Measurements from ENCODE around the gene ASAP3.

Gene ASAP3

DNA sequence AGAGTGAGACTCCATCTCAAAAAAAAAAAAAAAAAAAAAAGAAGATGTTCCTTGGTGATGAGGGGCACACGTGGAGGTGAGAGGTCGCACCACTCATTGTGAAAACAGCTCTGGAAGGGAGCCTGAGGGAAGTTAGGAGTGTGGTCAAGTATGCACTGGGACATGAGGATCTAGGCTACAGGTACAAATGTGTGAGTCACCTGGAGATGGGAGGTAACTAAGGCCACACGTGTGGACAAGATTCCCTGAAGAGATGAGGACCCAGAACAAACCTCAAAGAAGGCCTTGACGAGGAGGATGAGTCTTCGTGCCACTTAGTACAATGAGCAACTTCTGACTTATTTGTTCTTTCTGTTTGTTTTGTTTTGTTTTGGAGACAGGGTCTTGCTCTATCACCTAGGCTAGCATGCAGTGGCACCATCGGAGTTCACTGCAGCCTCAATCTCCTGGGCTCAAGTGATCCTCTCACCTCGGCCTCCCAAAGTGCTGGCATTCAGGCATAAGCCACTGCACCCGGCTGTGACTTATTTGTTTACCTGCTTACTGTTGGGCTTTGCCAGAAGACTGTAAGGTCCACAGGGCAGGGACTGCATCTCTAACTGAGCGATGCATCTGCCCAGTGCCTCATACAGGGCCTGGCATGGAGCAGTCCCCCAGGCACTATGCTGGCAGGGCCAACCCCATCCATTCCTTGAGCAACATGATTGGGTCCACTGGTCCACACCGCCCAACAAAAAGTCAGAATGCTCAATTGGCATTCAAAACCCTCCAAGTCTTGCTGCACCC, 6.4 kb downstream of the ASAP3 start:
- DNase-seq (ENCODE audit: low read depth in 2 of 2): no peak

DNA sequence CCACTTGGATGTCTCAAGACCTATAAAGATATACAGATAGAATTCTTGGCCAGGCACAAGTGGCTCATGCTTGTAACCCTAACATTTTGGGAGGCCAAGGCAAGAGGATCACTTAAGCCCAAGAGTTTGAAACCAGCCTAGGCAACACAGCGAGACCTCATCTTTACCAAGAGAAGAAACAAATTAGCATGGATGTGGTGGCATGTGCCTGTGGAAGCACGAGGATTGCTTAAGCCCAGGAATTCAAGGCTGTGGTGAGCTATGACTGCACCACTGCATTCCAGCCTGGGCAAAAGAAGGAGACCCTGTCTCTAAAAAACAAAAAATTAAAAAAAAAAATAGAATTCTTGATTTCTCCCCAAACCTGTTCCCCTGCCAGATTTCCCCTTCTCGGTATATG, 8.3 kb downstream of the ASAP3 start:
- DNase-seq (ENCODE audit: low read depth in 2 of 2): no peak

DNA sequence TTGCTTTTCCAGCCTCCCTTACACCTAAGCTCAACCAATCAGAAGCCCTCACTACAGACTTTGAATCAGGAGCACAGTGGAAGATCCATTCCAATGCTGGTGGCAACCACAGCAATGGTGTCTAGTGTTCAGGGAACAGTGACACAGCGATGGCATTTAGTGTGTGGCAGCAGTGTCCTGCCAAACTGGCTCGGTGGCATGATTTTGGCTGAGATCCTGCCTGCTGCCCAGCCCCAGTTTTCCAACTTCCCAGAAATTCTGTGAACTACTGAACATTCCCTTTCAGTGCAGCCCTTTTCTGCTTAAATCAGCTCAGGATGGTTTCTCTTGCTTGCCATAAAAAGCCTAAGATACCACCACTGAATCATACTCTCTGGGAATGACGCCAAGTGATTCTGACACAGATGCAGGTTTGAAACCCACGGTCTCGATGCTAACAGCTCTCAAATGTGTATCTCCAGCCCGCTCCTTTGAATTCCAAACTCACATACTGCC, 8.8 kb downstream of the ASAP3 start:
- no peak for DNase-seq (ENCODE audit: low read depth in 2 of 2)

DNA sequence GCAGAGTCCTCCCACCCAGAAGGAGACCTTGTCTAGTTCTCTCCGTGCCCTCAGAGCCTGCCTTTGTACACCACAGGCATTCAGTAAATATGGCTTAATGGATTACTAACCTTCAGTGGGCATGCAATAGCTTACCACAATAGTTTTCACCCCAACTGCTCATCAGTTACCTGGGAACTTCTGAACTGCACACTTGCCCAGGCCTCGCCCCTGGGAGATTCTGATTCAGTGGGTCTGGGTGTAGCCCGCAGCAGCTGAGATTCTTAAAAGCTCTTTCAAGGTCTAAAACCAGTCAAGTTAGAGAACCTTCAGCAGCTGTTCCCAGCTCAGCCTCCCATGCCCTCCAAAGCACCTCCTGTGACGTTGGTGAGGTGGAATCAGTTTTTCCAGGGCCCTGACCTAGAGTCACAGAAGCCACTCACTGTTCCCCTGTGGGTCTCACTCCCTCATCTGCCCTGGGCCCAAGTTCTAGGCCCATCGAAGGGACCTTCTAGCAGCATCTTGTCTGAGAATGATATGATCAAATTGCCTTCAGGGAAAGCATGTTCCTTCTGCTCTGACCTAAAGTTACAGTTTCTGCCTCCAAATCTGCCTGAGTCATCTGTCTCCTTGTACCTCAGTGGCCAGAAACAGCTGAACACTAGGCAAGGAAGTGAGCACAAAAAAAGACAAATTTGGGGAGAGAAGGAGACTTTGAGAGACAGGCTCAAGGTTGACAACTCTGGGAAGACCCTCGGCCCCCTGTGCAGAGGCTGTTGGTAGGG, 10.8 kb downstream of the ASAP3 start:
- DNase-seq (ENCODE audit: low read depth in 2 of 2): no peak

DNA sequence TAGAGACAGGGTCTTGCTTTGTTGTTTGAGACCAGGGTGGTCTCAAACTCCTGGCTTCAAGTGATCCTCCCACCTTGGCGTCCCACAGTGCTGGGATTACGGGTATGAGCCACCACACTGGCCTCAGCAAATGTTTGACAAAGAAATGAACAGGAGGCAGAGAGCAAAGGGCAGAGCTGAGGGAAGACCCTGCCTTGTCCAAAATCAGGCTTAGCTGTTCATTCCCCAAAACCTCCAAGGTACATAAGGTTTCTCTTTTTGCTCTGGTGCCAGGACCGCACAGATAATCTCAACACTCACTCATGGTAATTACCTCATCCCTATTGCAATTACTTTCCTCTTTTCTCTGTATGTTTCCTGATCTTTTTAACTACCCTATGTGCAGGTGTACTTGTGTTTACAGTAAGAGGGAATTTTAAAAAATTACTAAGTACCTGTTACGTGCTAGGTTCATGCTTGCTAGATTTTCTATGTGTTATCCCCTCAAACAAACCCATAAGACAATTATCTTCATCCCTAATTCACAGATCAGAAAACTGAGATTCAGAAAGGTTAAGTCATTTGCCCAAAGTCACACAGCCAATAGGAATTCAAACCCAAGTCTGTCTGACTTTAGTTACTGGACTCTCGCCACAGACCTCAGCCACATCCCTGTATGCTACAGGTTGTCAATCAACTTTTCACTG, 11.5 kb downstream of the ASAP3 start:
- DNase-seq (ENCODE audit: low read depth in 2 of 2): no peak

DNA sequence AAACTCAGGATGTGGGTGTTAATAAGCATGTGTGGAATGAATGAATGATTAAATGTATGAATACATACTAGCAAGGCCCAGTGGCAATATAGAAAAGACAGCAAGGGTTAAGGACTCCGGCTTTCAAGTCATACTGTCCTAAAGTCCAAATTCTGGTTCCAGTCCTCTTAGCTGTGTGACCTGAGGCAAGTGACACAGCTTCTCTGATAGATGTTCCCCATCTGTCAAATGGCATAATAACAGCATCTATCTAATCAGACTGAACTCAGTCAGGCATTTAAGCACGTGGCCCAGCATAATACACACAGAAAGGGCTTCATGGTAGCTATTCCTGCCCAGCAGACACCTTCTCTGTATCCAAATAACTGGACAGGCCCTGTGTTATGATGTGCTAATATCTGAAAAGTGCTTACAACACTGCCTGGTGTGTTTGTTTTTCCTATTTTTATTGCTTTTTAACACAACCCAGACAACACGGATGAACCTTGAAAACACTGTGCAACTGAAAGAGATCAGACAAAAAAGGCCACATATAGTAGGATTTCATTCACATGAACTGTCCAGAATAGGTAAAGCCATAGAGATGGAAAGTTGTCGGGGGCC, 12.4 kb downstream of the ASAP3 start:
- DNase-seq (ENCODE audit: low read depth in 2 of 2): no peak

DNA sequence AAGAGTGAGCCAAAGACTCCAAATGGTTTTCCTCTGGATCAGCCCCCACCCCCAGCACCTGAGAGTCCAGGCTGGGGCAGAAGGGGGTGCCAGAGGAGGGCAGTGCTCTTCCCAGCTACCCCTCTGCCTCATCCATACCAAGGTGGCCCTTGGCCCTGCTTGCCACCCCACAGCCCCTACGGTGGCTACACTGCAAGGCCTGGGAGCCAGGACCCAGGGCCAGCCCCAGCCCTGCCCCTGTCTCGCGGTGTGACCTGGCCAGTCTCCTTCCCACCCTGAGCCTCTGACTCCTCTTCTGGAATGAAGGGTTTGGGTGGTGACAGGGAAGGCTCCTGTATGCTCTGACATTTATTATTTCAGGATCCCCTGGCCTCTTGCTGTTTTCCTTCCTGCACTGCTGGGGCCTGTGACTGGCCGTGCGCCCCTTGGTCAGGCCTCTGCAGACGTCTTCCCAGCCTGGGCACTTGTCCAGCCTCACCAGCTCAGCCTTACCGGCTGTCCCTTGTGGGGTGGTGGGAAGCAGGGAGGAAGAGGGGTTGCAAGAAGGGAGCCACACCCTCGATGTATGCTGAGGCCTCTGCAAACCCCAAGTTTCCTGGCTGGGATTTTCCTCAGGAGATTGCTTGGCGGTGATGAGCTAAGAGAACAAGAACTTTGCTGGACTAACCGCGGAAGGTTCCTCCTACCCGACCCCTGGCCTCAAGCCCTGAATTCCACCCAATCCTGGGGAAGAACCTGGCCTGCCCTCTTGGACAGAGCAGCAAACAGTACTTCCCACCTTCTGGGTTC, 13.5 kb downstream of the ASAP3 start:
- no peak for DNase-seq (ENCODE audit: low read depth in 2 of 2)

DNA sequence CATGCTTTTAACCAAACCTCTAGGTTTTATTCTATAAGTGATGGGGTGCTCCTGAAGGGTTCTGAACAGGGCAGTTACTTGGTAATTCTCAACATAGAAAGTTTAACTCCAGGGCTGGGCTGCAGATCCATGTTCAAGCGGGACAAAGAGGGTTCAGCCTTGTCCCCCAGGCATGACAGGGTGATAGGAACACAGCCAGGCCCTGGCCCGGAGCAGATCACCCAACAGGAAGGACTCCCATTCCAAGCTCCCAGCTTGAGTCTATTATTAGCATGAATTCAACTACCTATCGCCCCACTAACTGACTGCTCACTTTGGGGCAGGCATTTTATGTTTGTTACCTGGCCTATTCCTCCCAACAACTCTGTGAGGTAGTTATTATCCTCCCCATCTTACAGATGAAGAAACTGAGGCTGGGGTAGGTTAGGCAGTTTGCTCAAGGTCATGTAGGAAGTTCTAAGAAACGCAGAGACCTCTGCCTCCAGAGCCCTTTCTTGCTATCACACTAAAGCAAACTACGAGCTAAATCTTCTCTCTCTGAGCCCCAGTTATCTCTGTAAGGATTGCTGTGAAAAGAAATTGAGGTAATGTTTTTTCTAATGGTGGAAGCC, 14.5 kb downstream of the ASAP3 start:
- DNase-seq (ENCODE audit: low read depth in 2 of 2): no peak

DNA sequence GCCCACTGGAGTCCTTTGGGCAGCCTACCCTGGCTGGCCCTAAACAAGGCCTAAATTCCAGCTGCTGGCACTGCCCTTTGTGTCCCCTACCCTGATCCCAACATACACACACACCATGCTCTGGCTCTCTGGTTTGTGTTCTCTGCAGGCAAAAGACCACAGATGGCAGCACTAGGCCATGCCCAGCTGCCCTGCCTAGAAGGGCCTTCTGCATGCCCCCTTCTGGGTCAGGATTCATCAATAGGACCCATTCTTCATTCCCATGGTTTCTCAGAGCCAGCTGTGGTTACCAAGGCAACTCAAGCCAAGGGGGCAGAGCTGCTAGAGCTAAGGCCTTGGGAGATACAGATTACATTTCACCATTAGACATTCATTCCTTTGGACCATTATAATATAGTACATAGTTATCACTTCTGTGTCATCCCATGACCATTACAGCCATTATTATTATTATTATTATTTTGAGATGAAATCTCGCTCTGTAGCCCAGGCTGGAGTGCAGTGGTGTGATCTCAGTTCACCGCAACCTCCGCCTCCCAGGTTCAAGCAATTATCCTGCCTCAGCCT, 17.5 kb downstream of the ASAP3 start:
- DNase-seq (ENCODE audit: low read depth in 2 of 2): no peak

DNA sequence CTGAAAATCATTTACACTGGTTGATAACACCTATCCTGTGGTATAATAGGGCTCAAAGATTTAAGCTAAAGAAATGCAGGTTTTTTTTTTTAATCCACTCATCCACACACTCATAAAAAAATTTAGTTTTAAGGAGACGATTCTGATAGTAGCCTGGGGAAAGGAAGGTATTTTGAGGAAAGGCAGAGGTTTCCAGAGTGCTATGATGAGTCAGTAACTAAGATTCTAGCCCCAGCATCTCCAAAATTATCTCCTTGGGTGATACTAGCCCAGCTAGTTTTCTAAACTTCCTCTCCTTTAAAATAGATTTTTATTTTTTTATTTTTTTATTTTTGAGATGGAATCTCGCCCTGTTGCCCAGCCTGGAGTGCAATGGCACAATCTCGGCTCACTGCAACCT, 20.7 kb downstream of the ASAP3 start:
- no peak for DNase-seq (ENCODE audit: low read depth in 2 of 2)

DNA sequence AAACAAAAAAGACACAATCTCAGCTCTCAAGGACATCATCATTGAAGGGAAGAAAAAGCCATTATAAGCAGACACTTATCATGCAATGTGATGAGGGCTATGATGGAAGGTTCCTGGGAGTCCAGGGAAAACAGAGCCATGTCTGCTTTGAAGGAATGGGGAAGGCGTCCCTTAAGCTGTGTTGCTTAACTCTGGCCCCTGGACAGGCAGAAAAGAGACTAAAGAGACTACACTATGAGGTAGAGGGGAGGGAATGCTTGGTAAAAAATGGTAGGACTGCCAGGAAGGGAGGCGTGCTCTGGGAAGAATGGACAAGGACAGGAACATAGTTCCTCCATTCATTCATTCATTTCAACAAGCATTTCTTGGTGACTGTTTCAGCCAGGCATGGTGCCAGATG, 21.2 kb downstream of the ASAP3 start:
- no peak for DNase-seq (ENCODE audit: low read depth in 2 of 2)

DNA sequence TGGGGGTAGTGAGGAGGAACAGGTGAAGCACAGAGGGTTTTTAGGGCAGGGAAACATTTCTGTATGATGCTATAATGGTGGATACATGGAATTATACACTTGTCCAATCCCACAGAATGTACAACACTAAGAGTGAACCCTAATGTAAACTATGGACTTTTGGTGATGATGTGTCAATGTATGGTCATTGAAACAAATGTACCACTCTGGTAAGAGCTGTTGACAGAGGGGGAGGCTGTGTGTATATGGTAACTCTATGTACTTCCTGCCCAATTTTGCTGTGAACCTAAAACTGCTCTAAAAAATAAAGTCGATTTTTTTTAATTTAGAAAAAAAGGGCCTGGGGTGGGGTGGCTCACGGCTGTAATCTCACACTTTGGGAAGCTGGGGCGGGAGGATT, 22.9 kb downstream of the ASAP3 start:
- DNase-seq (ENCODE audit: low read depth in 2 of 2): no peak

DNA sequence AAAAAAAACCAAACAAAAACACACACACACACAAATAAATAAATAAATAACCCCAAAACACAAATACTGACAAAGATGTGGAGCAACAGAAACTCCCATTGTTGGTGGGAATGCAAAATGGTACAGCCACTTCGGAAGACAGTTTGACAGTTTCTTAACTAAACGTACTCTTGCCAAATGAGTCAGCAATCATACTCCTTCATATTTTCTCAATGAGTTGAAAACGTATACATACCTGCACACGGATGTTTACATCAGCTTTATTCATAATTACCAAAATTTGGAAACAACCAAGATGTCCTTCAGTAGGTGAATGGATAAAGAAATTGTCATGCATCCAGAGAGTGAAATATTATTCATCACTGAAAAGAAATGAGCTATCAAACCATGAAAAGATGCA, 23.5 kb downstream of the ASAP3 start:
- DNase-seq (ENCODE audit: low read depth in 2 of 2): no peak

DNA sequence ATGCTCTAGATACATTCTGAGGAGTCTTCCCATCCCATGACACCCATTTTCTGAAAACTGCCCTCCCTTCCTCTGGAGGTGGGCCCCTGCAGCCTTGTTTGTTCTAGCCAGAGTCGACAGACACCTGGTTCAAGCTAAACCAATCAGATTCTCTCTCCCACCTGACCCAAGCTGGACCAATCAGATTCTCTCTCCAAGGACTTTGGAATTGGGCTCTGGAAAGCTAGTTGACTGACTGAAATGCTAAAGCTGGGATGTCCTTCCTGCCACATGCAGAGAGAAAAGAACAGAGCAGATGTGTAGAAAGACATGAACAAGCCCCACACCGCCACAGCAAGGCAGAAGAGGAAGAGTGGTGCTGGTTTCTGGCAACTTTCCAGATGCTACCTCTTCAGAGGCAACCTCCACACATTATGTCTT, 24.6 kb downstream of the ASAP3 start:
- no peak for DNase-seq (ENCODE audit: low read depth in 2 of 2)

DNA sequence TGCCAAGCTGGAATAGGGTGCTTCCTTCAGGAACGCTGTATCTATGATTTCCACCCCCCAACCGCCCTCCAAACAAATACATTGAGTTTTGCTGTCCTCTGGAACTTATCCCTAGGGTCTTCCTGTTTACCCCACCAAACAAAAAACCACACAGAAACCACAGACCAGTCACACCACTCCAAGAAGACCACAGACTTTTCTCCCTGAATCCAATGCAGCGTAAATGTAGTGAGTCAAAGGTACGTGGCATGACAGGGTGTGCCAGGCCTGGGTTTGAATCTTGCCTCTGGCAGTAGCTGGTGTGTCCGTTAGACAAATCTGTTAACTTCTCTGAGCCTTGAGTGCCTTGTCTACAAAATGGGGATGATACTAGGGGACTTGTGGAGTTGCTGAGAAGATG, 27.8 kb downstream of the ASAP3 start:
- DNase-seq (ENCODE audit: low read depth in 2 of 2): no peak

DNA sequence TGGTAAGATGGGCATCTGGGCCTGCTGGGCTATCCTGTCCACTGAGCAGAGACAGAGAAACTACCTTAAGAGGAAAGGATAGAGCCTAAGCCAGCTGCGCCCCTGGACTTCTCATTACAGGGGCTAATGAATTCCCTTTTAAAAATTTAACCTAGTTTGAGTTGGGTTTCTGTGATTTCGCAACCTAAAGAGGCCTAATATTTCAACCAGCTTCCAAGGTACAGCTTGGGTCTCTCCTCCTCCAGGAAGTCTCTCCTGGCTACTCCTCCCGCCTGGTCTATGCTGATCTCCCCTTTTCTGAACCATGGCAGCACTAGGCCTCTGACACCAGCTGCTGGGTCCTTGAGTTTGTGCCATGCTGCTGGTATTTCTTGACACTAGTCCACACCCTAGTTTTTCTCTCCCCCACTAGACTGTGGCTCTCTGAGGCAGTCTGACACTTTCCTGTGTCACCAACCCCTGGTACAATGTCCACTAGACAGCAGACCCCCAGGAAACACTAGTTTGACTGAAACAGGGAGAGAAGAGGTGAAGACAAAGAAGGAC, 30.5 kb downstream of the ASAP3 start:
- no peak for DNase-seq (ENCODE audit: low read depth in 2 of 2)

DNA sequence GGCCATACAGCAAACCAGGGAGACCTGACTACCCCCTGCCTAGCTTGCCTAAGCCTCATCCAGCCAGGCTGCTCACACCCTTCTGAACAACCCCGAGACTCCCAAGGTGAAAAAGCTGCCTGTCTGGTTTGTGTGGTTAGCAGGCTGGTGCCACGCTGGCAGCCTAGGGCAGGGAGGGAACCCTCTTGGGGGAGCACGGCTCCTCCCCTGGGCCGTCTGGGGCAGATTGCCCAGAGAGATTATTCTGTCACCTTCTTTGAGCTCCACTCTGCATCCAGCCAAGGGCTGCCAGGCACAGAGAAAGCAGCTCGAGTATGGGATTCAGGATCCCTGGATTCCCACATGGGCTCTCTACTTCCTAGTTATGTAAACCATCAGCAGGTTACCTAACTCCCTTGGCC, 32.0 kb downstream of the ASAP3 start:
- no peak for DNase-seq (ENCODE audit: low read depth in 2 of 2)

DNA sequence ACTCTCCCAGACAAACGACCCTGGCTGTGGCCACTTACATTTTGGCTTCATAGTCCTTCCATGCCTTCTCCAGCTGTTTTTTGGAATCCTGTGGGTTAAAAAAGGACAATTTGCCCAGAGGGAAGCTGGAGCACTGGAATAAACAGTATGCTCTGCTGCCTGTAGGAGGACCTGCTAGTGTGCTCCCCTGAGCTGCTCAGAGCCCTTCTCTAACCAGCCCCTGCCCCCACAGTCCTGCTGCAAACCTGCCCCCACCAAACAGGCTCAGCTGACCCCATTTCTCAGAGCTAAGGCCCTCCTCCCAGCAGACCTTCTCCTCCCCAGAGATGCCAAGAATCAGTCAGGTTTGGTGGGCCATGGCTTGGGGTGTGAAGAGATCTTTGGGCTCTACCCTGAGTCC, 32.5 kb downstream of the ASAP3 start:
- no peak for DNase-seq (ENCODE audit: low read depth in 2 of 2)

DNA sequence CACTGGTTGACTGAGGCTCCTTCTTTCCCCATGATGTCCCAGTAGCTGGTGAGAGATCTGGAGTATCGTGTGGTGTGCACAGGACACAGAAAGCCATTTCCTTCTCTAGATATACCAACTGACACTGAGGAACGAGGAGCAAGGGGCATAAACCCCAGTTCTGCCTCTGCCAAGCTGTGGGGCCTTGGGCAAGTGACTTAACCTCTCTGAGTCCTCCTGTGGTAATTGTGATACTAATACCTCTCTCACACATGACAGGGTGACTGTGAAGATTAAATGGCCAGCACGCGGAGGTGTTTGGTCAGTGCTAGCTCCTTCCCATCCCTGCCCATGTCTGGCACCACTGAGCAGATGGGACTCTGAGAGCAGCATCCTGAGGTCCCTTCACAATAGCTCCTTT, 33.1 kb downstream of the ASAP3 start:
- no peak for DNase-seq (ENCODE audit: low read depth in 2 of 2)

DNA sequence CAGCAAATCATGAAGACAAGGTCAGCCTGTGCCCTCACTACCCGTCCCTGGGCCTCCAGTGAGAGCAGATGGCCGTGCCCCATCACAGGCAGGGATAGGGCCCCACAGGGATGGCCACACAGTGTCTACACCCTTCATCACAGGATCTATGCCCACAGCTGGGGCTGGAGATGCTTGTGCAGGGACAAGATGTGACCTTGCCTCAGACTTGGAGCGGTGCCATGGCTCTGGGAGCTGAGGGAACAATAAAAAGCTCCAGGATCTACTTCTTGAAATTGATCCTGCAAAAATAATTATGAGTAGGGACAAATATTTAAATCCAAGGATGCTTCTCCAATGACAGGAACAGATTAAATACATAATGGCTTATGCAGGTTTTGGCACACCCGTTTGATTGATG, 34.0 kb downstream of the ASAP3 start:
- DNase-seq (ENCODE audit: low read depth in 2 of 2): no peak
